Liver (tissue), 9 donors: ENCODE data around the gene TTLL3. TPM values are rescaled to one million over a fixed set of nuclear protein-coding genes. Genes with fewer than 3 reads are reported as not detected.

ENCODE experiments used
- DNase-seq: peaks from one replicate; pipeline ENCODE4 v3.0.0-alpha.2; 2017; ENCODE audit warnings: low spot score
- H3K27ac ChIP-seq, 2 donors: one replicate each; pipeline ENCODE4 v1.7.0; 2013; ENCODE audit warnings: inconsistent platforms in 2 of 2, low read length in 2 of 2, control low read depth in 1 of 2, low read depth in 1 of 2, mild to moderate bottlenecking in 1 of 2
- H3K27me3 ChIP-seq, 4 donors: one replicate each; pipeline versions ENCODE4 v1.6.1 to v1.7.0; 2013; ENCODE audit warnings: low read length in 3 of 4, inconsistent platforms in 1 of 4, mild to moderate bottlenecking in 1 of 4, moderate library complexity in 1 of 4; ENCODE audit not compliant: control insufficient read depth in 4 of 4, insufficient read depth in 4 of 4
- H3K36me3 ChIP-seq, 4 donors: one replicate each; pipeline versions ENCODE4 v1.6.1 to v1.7.0; 2013; ENCODE audit warnings: low read length in 3 of 4, mild to moderate bottlenecking in 3 of 4, low read depth in 1 of 4, moderate library complexity in 1 of 4; ENCODE audit not compliant: control insufficient read depth in 4 of 4, insufficient read depth in 3 of 4
- H3K4me1 ChIP-seq, 4 donors: one replicate each; pipeline versions ENCODE4 v1.6.1 to v1.7.0; 2013; ENCODE audit warnings: low read length in 3 of 4, mild to moderate bottlenecking in 3 of 4, moderate library complexity in 1 of 4; ENCODE audit not compliant: control insufficient read depth in 4 of 4, insufficient read depth in 4 of 4
- H3K4me3 ChIP-seq, 3 donors: one replicate each; pipeline versions ENCODE4 v1.6.1 to v1.7.0; 2013; ENCODE audit warnings: low read length in 3 of 3, control low read depth in 1 of 3, low read depth in 1 of 3, mild to moderate bottlenecking in 1 of 3
- H3K9ac ChIP-seq, 2 donors: one replicate each; pipeline ENCODE4 v1.7.0; 2013; ENCODE audit warnings: low read length in 2 of 2, mild to moderate bottlenecking in 2 of 2, moderate library complexity in 2 of 2, control low read depth in 1 of 2, low read depth in 1 of 2
- H3K9me3 ChIP-seq, 4 donors: one replicate each; pipeline versions ENCODE4 v1.6.1 to v1.7.0; 2013; ENCODE audit warnings: low read length in 3 of 4; ENCODE audit not compliant: control insufficient read depth in 4 of 4
- ATF3 ChIP-seq: IDR thresholded peaks from 2 replicates; pipeline ENCODE4 v1.6.1; 2016; ENCODE audit warnings: antibody characterized with exemption
- CTCF ChIP-seq: fragments of 150-350 bp; IDR thresholded peaks from 2 replicates; pipeline ENCODE4 v1.5.1; 2017; ENCODE audit warnings: improper control_type of control experiment, low read depth, low read length; ENCODE audit not compliant: missing input control
- EGR1 ChIP-seq, 2 donors: IDR thresholded peaks; 2 replicates each; pipeline ENCODE4 v1.6.1; 2016 to 2018; ENCODE audit warnings: antibody characterized with exemption in 2 of 2, low read depth in 2 of 2
- FOXA1 ChIP-seq: IDR thresholded peaks from 2 replicates; pipeline ENCODE4 v1.6.1; 2016; ENCODE audit warnings: antibody characterized with exemption
- FOXA2 ChIP-seq: IDR thresholded peaks from 2 replicates; pipeline ENCODE4 v1.6.1; 2016; ENCODE audit warnings: antibody characterized with exemption
- GABPA ChIP-seq, 2 donors: IDR thresholded peaks in 1 of 2; conservative IDR thresholded peaks in 1 of 2; 2 replicates each; pipeline ENCODE4 v1.6.1; 2016; ENCODE audit warnings: antibody characterized with exemption in 2 of 2, mild to moderate bottlenecking in 1 of 2, moderate library complexity in 1 of 2
- HNF4A ChIP-seq, 2 donors: conservative IDR thresholded peaks; 2 replicates each; pipeline ENCODE4 v1.6.1; 2016; ENCODE audit warnings: antibody characterized with exemption in 2 of 2, mild to moderate bottlenecking in 2 of 2
- HNF4G ChIP-seq: IDR thresholded peaks from 2 replicates; pipeline ENCODE4 v1.6.1; 2016; ENCODE audit warnings: antibody characterized with exemption
- JUND ChIP-seq, 2 donors: IDR thresholded peaks; 2 replicates each; pipeline ENCODE4 v1.6.1; 2016; ENCODE audit warnings: antibody characterized with exemption in 2 of 2
- MAX ChIP-seq: IDR thresholded peaks from 2 replicates; pipeline ENCODE4 v1.6.1; 2016; ENCODE audit warnings: antibody characterized with exemption
- NR2F2 ChIP-seq: IDR thresholded peaks from 2 replicates; pipeline ENCODE4 v1.6.1; 2016; ENCODE audit warnings: antibody characterized with exemption
- RAD21 ChIP-seq, 2 donors: IDR thresholded peaks; 2 replicates each; pipeline ENCODE4 v1.6.1; 2016; ENCODE audit warnings: antibody characterized with exemption in 2 of 2, mild to moderate bottlenecking in 2 of 2
- REST ChIP-seq: IDR thresholded peaks from 2 replicates; pipeline ENCODE4 v1.6.1; 2016; ENCODE audit warnings: antibody characterized with exemption, mild to moderate bottlenecking
- RXRA ChIP-seq, 2 donors: IDR thresholded peaks; 2 replicates each; pipeline ENCODE4 v1.6.1; 2017 to 2018; ENCODE audit warnings: antibody characterized with exemption in 2 of 2, mild to moderate bottlenecking in 1 of 2
- SP1 ChIP-seq: IDR thresholded peaks from 2 replicates; pipeline ENCODE4 v1.6.1; 2018; ENCODE audit warnings: antibody characterized with exemption, mild to moderate bottlenecking
- TAF1 ChIP-seq: conservative IDR thresholded peaks from 2 replicates; pipeline ENCODE4 v1.6.1; 2016; ENCODE audit warnings: antibody characterized with exemption, mild to moderate bottlenecking
- YY1 ChIP-seq: IDR thresholded peaks from 2 replicates; pipeline ENCODE4 v1.6.1; 2016; ENCODE audit warnings: antibody characterized with exemption, mild to moderate bottlenecking
- ZBTB33 ChIP-seq: IDR thresholded peaks from 2 replicates; pipeline ENCODE4 v1.6.1; 2016; ENCODE audit warnings: antibody characterized with exemption
- WGBS: extraction: QIAGEN DNeasy Blood & Tissue Kit; methylation state at CpG from one replicate; pipeline ENCODE4 v1.1.7; 2013; 5-methylcytosine and 5-hydroxymethylcytosine counted together
- polyA plus RNA-seq, 2 donors: library from polyadenylated mRNA; stranded (reverse) in 1 of 2; unstranded in 1 of 2; fragments of 200-250 nt in 1 of 2; fragments of >200 nt in 1 of 2; fragmentation: Nextera tagmentation in 1 of 2; extraction: Ambion mirVana in 1 of 2; gene quantifications; one replicate each; pipeline versions ENCODE4 v1.2.1 to v1.2.3, GENCODE V29; 2013 to 2015
- total RNA-seq, 2 donors: library from RNA; depleted of rRNA; stranded (reverse); fragments of >200 nt; gene quantifications; one replicate each; pipeline ENCODE4 v1.2.3, GENCODE V29; 2014
- donor health status: healthy.
- donor health status: healthy.
- donor health status: healthy.
- donor health status: healthy.
- donor health status: healthy.

The TTLL3 gene
- total and polyA plus RNA-seq, 4 donors, result 2.8 to 19.6 (median 6.5) TPM

GRCh38 chr3:9866639-9867038 is 56.6 kb downstream of the TTLL3 start:
- Histone ChIP-seq H3K27me3 (no peaks in the 10 kb centered on the region), H3K4me1 (peaks cover 0 to 8% (median 3%) of the 10 kb centered on the region in 4 donors), H3K9me3 (no peaks in the 10 kb centered on the region), H3K4me3 (no peak overlapping the region), H3K36me3 (no peaks in the 10 kb centered on the region), H3K27ac (no peak overlapping the region), H3K9ac (no peak overlapping the region)
- no peak for DNase-seq
- WGBS, result 96% methylated on average over 8 of the region's 8 CpGs
- TF ChIP-seq YY1, result no peak
- no peak for TF ChIP-seq HNF4G
- TF ChIP-seq GABPA (IDR thresholded peaks at IDR 0.05 in 1 of 2, conservative IDR thresholded peaks at IDR 0.05 in 1 of 2), result no peak
- no peak for TF ChIP-seq SP1
- TF ChIP-seq REST, result no peak
- TF ChIP-seq RAD21 (IDR thresholded peaks at IDR 0.05), result no peak
- no peak for TF ChIP-seq CTCF
- no peak for TF ChIP-seq FOXA2
- no peak for TF ChIP-seq FOXA1
- TF ChIP-seq EGR1 (IDR thresholded peaks at IDR 0.05; ENCODE audit: low read depth in 2 of 2), result no peak
- no peak for TF ChIP-seq HNF4A (conservative IDR thresholded peaks at IDR 0.05)
- TF ChIP-seq MAX, result no peak
- no peak for TF ChIP-seq NR2F2
- no peak for TF ChIP-seq JUND (IDR thresholded peaks at IDR 0.05)
- TF ChIP-seq ZBTB33, result no peak
- no peak for TF ChIP-seq ATF3

- Histone ChIP-seq H3K4me1 (peaks cover 0 to 7% (median 3%) of the 10 kb centered on the region in 4 donors), H3K27me3 (no peaks in the 10 kb centered on the region), H3K27ac (no peak overlapping the region), H3K4me3 (no peak overlapping the region), H3K9ac (no peak overlapping the region), H3K9me3 (no peaks in the 10 kb centered on the region), H3K36me3 (no peaks in the 10 kb centered on the region)
- 93% methylated on average over 12 of the region's 12 CpGs for WGBS
- DNase-seq, result no peak
- TF ChIP-seq RXRA (IDR thresholded peaks at IDR 0.05), result no peak
- no peak for TF ChIP-seq YY1
- no peak for TF ChIP-seq TAF1
- TF ChIP-seq ZBTB33, result no peak
- TF ChIP-seq RAD21 (IDR thresholded peaks at IDR 0.05), result no peak
- no peak for TF ChIP-seq FOXA2
- TF ChIP-seq HNF4A (conservative IDR thresholded peaks at IDR 0.05), result no peak
- no peak for TF ChIP-seq CTCF
- TF ChIP-seq EGR1 (IDR thresholded peaks at IDR 0.05; ENCODE audit: low read depth in 2 of 2), result no peak
- no peak for TF ChIP-seq MAX
These were observed 57.0 kb downstream of the TTLL3 start for GRCh38 chr3:9867106-9867505.
